GM12878 (cell line): Measurements from ENCODE around the gene C10orf143. TPM values are rescaled to one million over a fixed set of nuclear protein-coding genes. Genes with fewer than 3 reads are reported as not detected.

Experiments
- ATAC-seq: fragments of 200-7000 bp; cut with Tn5 transposase; 3 replicates; pipeline ENCODE4 v1.9.1; 2020; ENCODE audit warnings: mild to moderate bottlenecking, moderate library complexity
- BruUV-seq: library from RNA; stranded (reverse); fragments of 400-500 nt; replicated peaks from 2 replicates; lab custom pipeline; 2021; lab: Mats Ljungman, UMichigan
- CTCF ChIA-PET: fragments of 300-600 bp; sonication (Branson Sonifier 250); formaldehyde crosslinking; extraction: SDS; loops from one replicate; lab custom pipeline; 2021; ENCODE audit warnings: inconsistent platforms; lab: Yijun Ruan, JAX
- POLR2A ChIA-PET: fragments of 350-600 bp; formaldehyde crosslinking; extraction: SDS; loops from one replicate; lab custom pipeline; 2021; ENCODE audit warnings: inconsistent platforms; lab: Charles Lee
- RAD21 ChIA-PET: fragments of 300-600 bp; sonication (Branson Sonifier 250); formaldehyde crosslinking; loops from one replicate; lab custom pipeline; 2023; ENCODE audit warnings: antibody characterized with exemption; ENCODE audit not compliant: unreplicated experiment; lab: Charles Lee
- SMC1A ChIA-PET: fragments of 300-600 bp; sonication (Branson Sonifier 250); formaldehyde crosslinking; loops from one replicate; lab custom pipeline; 2023; ENCODE audit not compliant: unreplicated experiment, uncharacterized antibody; lab: Charles Lee
- DNase-seq: peaks from one replicate; pipeline ENCODE4 v3.0.0-alpha.2; 2011; ENCODE audit warnings: low read depth, low spot score
- FAIRE-seq: peaks from 3 replicates; lab custom pipeline; 2011; peaks lifted over from hg19 to GRCh38; lab: Jason Lieb, UNC
- H2AFZ ChIP-seq: 2 replicates; pipeline ENCODE4 v1.6.0; 2011; ENCODE audit warnings: low read depth, low read length, control low read depth; ENCODE audit not compliant: control insufficient read depth
- H3K27ac ChIP-seq: 2 replicates; pipeline ENCODE4 v1.5.1; 2011; ENCODE audit warnings: control low read depth; ENCODE audit not compliant: control insufficient read depth, insufficient read depth
- H3K27me3 ChIP-seq, 2 experiments: replicated peaks in 1 of 2; 2 replicates each; pipeline versions ENCODE4 v1.6.0 to v1.6.1; 2011; ENCODE audit warnings: low read length in 1 of 2; ENCODE audit not compliant: control insufficient read depth in 2 of 2, insufficient read depth in 2 of 2
- H3K36me3 ChIP-seq, 2 experiments: 2 replicates each; pipeline ENCODE4 v1.5.1; 2011; ENCODE audit warnings: low read length in 1 of 2; ENCODE audit not compliant: control insufficient read depth in 2 of 2, insufficient read depth in 2 of 2
- H3K4me1 ChIP-seq: 2 replicates; pipeline ENCODE4 v1.6.1; 2011; ENCODE audit warnings: mild to moderate bottlenecking, low read length, moderate library complexity, mixed read lengths; ENCODE audit not compliant: control insufficient read depth, insufficient read depth
- H3K4me2 ChIP-seq: 2 replicates; pipeline ENCODE4 v1.6.0; 2011; ENCODE audit warnings: control low read depth; ENCODE audit not compliant: control insufficient read depth, insufficient read depth
- H3K4me3 ChIP-seq: fragments of 200-600 bp; sonication (generic); 2 replicates; pipeline ENCODE4 v1.5.1; 2016
- H3K79me2 ChIP-seq: 2 replicates; pipeline ENCODE4 v1.6.0; 2011; ENCODE audit warnings: low read length; ENCODE audit not compliant: control insufficient read depth, insufficient read depth
- H3K9ac ChIP-seq: 2 replicates; pipeline ENCODE4 v1.8.0; 2011; ENCODE audit warnings: low read length, control low read depth, mixed read lengths; ENCODE audit not compliant: control insufficient read depth, insufficient read depth
- H3K9me3 ChIP-seq: replicated peaks from 3 replicates; pipeline ENCODE4 v1.5.1; 2011; ENCODE audit warnings: mild to moderate bottlenecking, low read length; ENCODE audit not compliant: control insufficient read depth, insufficient read depth
- H4K20me1 ChIP-seq: 2 replicates; pipeline ENCODE4 v1.6.0; 2011; ENCODE audit not compliant: control insufficient read depth, insufficient read depth
- CREB1 ChIP-seq: IDR thresholded peaks from 2 replicates; pipeline ENCODE4 v1.6.1; 2012; ENCODE audit warnings: low read depth, mild to moderate bottlenecking, inconsistent platforms
- RELA ChIP-seq: fragments of 450-650 bp; IDR thresholded peaks from 2 replicates; pipeline ENCODE4 v1.8.0; 2014; ENCODE audit warnings: borderline replicate concordance; ENCODE audit not compliant: partially characterized antibody
- SMC3 ChIP-seq: IDR thresholded peaks from 2 replicates; pipeline ENCODE4 v1.6.1; 2011; ENCODE audit warnings: low read length, improper control_type of control experiment, borderline replicate concordance
- SPI1 ChIP-seq: IDR thresholded peaks from 2 replicates; pipeline ENCODE4 v1.6.1; 2011; ENCODE audit warnings: low read depth, mild to moderate bottlenecking, low read length, moderate library complexity, borderline replicate concordance; ENCODE audit not compliant: insufficient read depth
- ZBED1 ChIP-seq: IDR thresholded peaks from 2 replicates; pipeline ENCODE4 v1.6.1; 2016; ENCODE audit warnings: borderline replicate concordance
- WGBS: methylation state at CpG from one replicate; pipeline ENCODE4 v1.1.6; 2016; ENCODE audit warnings: low lambda C conversion rate; ENCODE audit not compliant: insufficient replicate concordance, insufficient coverage; ENCODE audit errors: missing lambda C conversion rate; 5-methylcytosine and 5-hydroxymethylcytosine counted together
- in situ Hi-C: fragments of 300-500 bp; cut with MboI; formaldehyde crosslinking; loops from 9 replicates; pipeline ENCODE4 v1.14.3; 2018; ENCODE audit warnings: mixed read lengths
- intact Hi-C: fragments of 100-400 bp; cut with micrococcal nuclease; formaldehyde crosslinking; loops from one replicate; pipeline ENCODE4 v1.14.2; 2022; ENCODE audit not compliant: unreplicated experiment
- polyA plus RNA-seq, 11 experiments: library from polyadenylated mRNA; depleted of rRNA in 4 of 11; unstranded in 6 of 11; stranded (reverse) in 5 of 11; fragments of >200 nt; fragmentation: Nextera tagmentation in 4 of 11; fragmentation: Illumina TruSeq in 1 of 11; extraction: Ambion mirVana in 4 of 11; extraction: Trizol in 1 of 11; gene quantifications; 1 replicate in 1 of 11; 2 replicates in 10 of 11; pipeline versions ENCODE4 v1.2.1 to v1.2.3, GENCODE V29; 2011 to 2016; ENCODE audit warnings: inconsistent platforms in 2 of 11, missing spikeins in 2 of 11, low read depth in 1 of 11
- total RNA-seq, 4 experiments: library from RNA; depleted of rRNA in 3 of 4; stranded (reverse); fragments of >200 nt in 3 of 4; fragmentation: Illumina TruSeq in 1 of 4; extraction: Trizol in 1 of 4; gene quantifications; 2 replicates each; pipeline versions ENCODE4 v1.2.1 to v1.2.3, GENCODE V29; 2013 to 2021
- TF ChIP-seq, protein P1 (sequence below): fragments of 450-650 bp; IDR thresholded peaks from 2 replicates; pipeline ENCODE4 v1.6.1; 2017; ENCODE audit warnings: mild to moderate bottlenecking, moderate library complexity

Gene C10orf143
- total and polyA plus RNA-seq, 10 of the 15 experiments (the other 5 are each of a cell fraction or from before 2014, with no cell fraction given): 0.64 to 7.9 (median 2.6) TPM

DNA sequence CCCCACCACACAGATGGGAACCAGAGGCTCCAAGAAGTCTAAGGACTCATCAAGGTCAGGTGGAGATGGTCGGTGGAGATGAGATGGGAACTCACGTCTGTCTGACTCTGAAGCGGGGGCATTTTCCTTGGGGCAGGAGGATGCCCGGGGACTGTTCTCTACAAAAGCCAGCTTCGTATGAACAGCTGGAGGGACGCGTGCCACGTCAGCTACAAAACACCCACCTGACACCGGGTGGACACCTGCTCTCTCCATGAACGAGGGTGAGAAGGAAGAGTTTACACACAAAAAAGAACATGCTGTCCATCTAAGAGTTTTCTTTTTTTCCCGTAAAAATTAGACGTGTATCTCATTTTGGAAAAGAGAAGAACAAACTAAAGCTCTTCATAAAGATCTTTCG lies 47.7 kb downstream of the C10orf143 start (continued):
- TF ChIP-seq ZBED1: no peak
- TF ChIP-seq CREB1: no peak
- no peak for TF ChIP-seq SPI1
- TF ChIP-seq, protein P1, sequence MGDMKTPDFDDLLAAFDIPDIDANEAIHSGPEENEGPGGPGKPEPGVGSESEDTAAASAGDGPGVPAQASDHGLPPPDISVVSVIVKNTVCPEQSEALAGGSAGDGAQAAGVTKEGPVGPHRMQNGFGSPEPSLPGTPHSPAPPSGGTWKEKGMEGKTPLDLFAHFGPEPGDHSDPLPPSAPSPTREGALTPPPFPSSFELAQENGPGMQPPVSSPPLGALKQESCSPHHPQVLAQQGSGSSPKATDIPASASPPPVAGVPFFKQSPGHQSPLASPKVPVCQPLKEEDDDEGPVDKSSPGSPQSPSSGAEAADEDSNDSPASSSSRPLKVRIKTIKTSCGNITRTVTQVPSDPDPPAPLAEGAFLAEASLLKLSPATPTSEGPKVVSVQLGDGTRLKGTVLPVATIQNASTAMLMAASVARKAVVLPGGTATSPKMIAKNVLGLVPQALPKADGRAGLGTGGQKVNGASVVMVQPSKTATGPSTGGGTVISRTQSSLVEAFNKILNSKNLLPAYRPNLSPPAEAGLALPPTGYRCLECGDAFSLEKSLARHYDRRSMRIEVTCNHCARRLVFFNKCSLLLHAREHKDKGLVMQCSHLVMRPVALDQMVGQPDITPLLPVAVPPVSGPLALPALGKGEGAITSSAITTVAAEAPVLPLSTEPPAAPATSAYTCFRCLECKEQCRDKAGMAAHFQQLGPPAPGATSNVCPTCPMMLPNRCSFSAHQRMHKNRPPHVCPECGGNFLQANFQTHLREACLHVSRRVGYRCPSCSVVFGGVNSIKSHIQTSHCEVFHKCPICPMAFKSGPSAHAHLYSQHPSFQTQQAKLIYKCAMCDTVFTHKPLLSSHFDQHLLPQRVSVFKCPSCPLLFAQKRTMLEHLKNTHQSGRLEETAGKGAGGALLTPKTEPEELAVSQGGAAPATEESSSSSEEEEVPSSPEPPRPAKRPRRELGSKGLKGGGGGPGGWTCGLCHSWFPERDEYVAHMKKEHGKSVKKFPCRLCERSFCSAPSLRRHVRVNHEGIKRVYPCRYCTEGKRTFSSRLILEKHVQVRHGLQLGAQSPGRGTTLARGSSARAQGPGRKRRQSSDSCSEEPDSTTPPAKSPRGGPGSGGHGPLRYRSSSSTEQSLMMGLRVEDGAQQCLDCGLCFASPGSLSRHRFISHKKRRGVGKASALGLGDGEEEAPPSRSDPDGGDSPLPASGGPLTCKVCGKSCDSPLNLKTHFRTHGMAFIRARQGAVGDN: no peak

DNA sequence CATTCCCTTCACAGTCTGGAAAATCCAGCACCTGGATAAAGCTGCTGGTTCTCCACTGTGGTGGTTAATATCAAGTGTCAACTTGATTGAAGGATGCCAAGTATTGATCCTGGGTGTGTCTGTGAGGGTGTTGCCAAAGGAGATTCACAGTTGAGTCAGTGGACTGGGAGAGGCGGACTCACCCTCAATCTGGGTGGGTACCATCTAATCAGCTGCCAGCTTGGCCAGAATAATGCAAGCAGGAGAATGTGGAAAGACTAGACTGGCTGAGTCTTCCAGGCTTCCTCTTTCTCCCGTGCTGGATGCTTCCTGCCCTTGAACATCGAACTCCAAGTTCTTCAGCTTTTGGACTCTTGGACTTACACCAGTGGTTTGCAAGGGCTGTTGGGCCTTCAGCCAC lies 48.4 kb downstream of the C10orf143 start:
- DNase-seq (no peak), FAIRE-seq (no peak), ATAC-seq (no peak)
- ChIA-PET SMC1A (no interaction called here), CTCF (no interaction called here), RAD21 (no interaction called here), POLR2A (no interaction called here)
- TF ChIP-seq RELA (no peak), SMC3 (no peak)
- H3K27me3 ChIP-seq: no peaks in the 10 kb centered on the region
- no peak overlapping the region for H3K27ac ChIP-seq
- in situ Hi-C loops: no loop called here
- H4K20me1 ChIP-seq: no peaks in the 10 kb centered on the region
- no peaks in the 10 kb centered on the region for H3K36me3 ChIP-seq
- no peak overlapping the region for H3K4me2 ChIP-seq
- WGBS: 39% methylated on average over 3 of the region's 3 CpGs
- BruUV-seq: no TSS peak
- no peaks in the 10 kb centered on the region for H3K9me3 ChIP-seq
- intact Hi-C loops: no loop called here
- no peak overlapping the region for H3K9ac ChIP-seq
- no peaks in the 10 kb centered on the region for H3K4me1 ChIP-seq
- H3K4me3 ChIP-seq: no peak overlapping the region
- H3K79me2 ChIP-seq: no peaks in the 10 kb centered on the region
- H2AFZ ChIP-seq: no peak overlapping the region
